ENCODE data around the gene FAM219A.
"Not testable (repeated sequence)": the region's sequence is repeated elsewhere in the genome, so short reads cannot be mapped to it uniquely, and the experiment has no call there.

FAM219A gene

GRCh38 chr9:34443533-34443932 is 14.8 kb downstream of the FAM219A start:
- no peak for DNase-seq (ENCODE audit: low spot score)

GRCh38 chr9:34442770-34443169 is 15.6 kb downstream of the FAM219A start:
- DNase-seq (ENCODE audit: low spot score): no peak

GRCh38 chr9:34440017-34440416 is 18.4 kb downstream of the FAM219A start:
- no peak for DNase-seq (ENCODE audit: low spot score)

- not testable (repeated sequence) for DNase-seq (ENCODE audit: low spot score)
These were observed 19.9 kb downstream of the FAM219A start for GRCh38 chr9:34438465-34438864.

GRCh38 chr9:34437926-34438307 is 20.5 kb downstream of the FAM219A start:
- not testable (repeated sequence) for DNase-seq (ENCODE audit: low spot score)

- peak; percentile 83 for DNase-seq (ENCODE audit: low spot score)
These were observed 21.1 kb downstream of the FAM219A start for GRCh38 chr9:34437006-34437925.

- DNase-seq (ENCODE audit: low spot score): no peak
These were observed 26.7 kb downstream of the FAM219A start for GRCh38 chr9:34431667-34432066.

GRCh38 chr9:34430843-34431437 is 27.4 kb downstream of the FAM219A start:
- DNase-seq (ENCODE audit: low spot score): no peak

GRCh38 chr9:34428325-34428958 is 29.9 kb downstream of the FAM219A start:
- no peak for DNase-seq (ENCODE audit: low spot score)

GRCh38 chr9:34426347-34427074 is 31.9 kb downstream of the FAM219A start:
- DNase-seq (ENCODE audit: low spot score): no peak

GRCh38 chr9:34419716-34420504 is 38.5 kb downstream of the FAM219A start:
- no peak for DNase-seq (ENCODE audit: low spot score)

- no peak for DNase-seq (ENCODE audit: low spot score)
These were observed 40.6 kb downstream of the FAM219A start for GRCh38 chr9:34417734-34418133.

GRCh38 chr9:34413231-34413852 is 45.0 kb downstream of the FAM219A start:
- no peak for DNase-seq (ENCODE audit: low spot score)

- no peak for DNase-seq (ENCODE audit: low spot score)
These were observed 46.0 kb downstream of the FAM219A start for GRCh38 chr9:34412336-34412735.

GRCh38 chr9:34409154-34409553 is 49.2 kb downstream of the FAM219A start:
- DNase-seq (ENCODE audit: low spot score): no peak

- no peak for DNase-seq (ENCODE audit: low spot score)
These were observed 50.2 kb downstream of the FAM219A start for GRCh38 chr9:34408173-34408572.

GRCh38 chr9:34406219-34406618 is 52.2 kb downstream of the FAM219A start:
- DNase-seq (ENCODE audit: low spot score): no peak

GRCh38 chr9:34405719-34406118 is 52.7 kb downstream of the FAM219A start:
- no peak for DNase-seq (ENCODE audit: low spot score)

GRCh38 chr9:34403554-34404380 is 54.6 kb downstream of the FAM219A start:
- peak; percentile 75 for DNase-seq (ENCODE audit: low spot score)
